Lung (tissue), 12 donors: ENCODE data around the gene PYROXD2. TPM values are rescaled to one million over a fixed set of nuclear protein-coding genes. Genes with fewer than 3 reads are reported as not detected.

ENCODE experiments used
- ATAC-seq: fragments of 200-7000 bp; cut with Tn5 transposase; one replicate; pipeline ENCODE4 v1.9.1; 2020; ENCODE audit warnings: moderate number of reproducible peaks; ENCODE audit not compliant: insufficient read depth, low FRiP score
- DNase-seq, 3 donors: peaks; one replicate each; pipeline ENCODE4 v3.0.0-alpha.2; 2013 to 2017
- H3K27ac ChIP-seq, 2 donors: one replicate each; pipeline ENCODE4 v1.5.1; 2013; ENCODE audit warnings: mild to moderate bottlenecking in 2 of 2, moderate library complexity in 2 of 2, control low read depth in 1 of 2, inconsistent platforms in 1 of 2, low read depth in 1 of 2, low read length in 1 of 2
- H3K27me3 ChIP-seq, 3 donors: one replicate each; pipeline ENCODE4 v1.5.1; 2013; ENCODE audit warnings: low read length in 2 of 3; ENCODE audit not compliant: control insufficient read depth in 3 of 3, insufficient read depth in 3 of 3
- H3K36me3 ChIP-seq, 4 donors: one replicate each; pipeline ENCODE4 v1.5.1; 2013; ENCODE audit warnings: low read length in 4 of 4, mild to moderate bottlenecking in 1 of 4, moderate library complexity in 1 of 4; ENCODE audit not compliant: control insufficient read depth in 4 of 4, insufficient read depth in 4 of 4
- H3K4me1 ChIP-seq, 5 donors: one replicate each; pipeline ENCODE4 v1.5.1; 2013; ENCODE audit warnings: low read length in 5 of 5, mild to moderate bottlenecking in 2 of 5, moderate library complexity in 1 of 5; ENCODE audit not compliant: control insufficient read depth in 5 of 5, insufficient read depth in 5 of 5
- H3K4me3 ChIP-seq: one replicate; pipeline ENCODE4 v1.5.1; 2013; ENCODE audit warnings: mild to moderate bottlenecking, control low read depth, moderate library complexity
- H3K9ac ChIP-seq, 2 donors: one replicate each; pipeline ENCODE4 v1.5.1; 2013; ENCODE audit warnings: low read length in 2 of 2, control low read depth in 1 of 2; ENCODE audit not compliant: insufficient read depth in 1 of 2
- H3K9me3 ChIP-seq, 4 donors: one replicate each; pipeline ENCODE4 v1.5.1; 2013; ENCODE audit warnings: low read length in 3 of 4, mild to moderate bottlenecking in 1 of 4, moderate library complexity in 1 of 4; ENCODE audit not compliant: control insufficient read depth in 4 of 4, insufficient read depth in 3 of 4
- CTCF ChIP-seq: IDR thresholded peaks from 2 replicates; pipeline ENCODE4 v1.5.1; 2012; ENCODE audit warnings: mild to moderate bottlenecking; ENCODE audit errors: control extremely low read depth, extremely low read depth
- WGBS, 2 donors: extraction: QIAGEN DNeasy Blood & Tissue Kit; methylation state at CpG; one replicate each; pipeline ENCODE4 v1.1.7; 2013; 5-methylcytosine and 5-hydroxymethylcytosine counted together
- polyA plus RNA-seq, 2 donors: library from polyadenylated mRNA; stranded (reverse); fragments of 200-250 nt; gene quantifications; one replicate each; pipeline ENCODE4 v1.2.1, GENCODE V29; 2013
- total RNA-seq, 2 donors: library from RNA; depleted of rRNA in 1 of 2; stranded (reverse); fragments of >200 nt in 1 of 2; gene quantifications; one replicate each; pipeline ENCODE4 v1.2.1, GENCODE V29; 2014 to 2021
- donor health status: control.
- donor health status: control.
- donor health status: Bipolar disorder and iron deficiency.
- donor health status: healthy.
- donor health status: DM: yes; HTN: yes; CAD: no.

Gene PYROXD2
- total and polyA plus RNA-seq, 4 donors: 2.3 to 16.8 (median 7.5) TPM

- peaks cover 0 to 8% (median 1%) of the 10 kb centered on the region in 4 donors for H3K9me3 ChIP-seq
- no peak overlapping the region for H3K9ac ChIP-seq
- H3K36me3 ChIP-seq: peaks cover 32 to 57% (median 40%) of the 10 kb centered on the region in 4 donors
- H3K27me3 ChIP-seq: no peaks in the 10 kb centered on the region
- no peak overlapping the region for H3K4me3 ChIP-seq
- no peak for TF ChIP-seq CTCF
- WGBS, 2 donors: 91 to 100% methylated on average over 8 of the region's 8 CpGs
- H3K4me1 ChIP-seq: peaks cover 0 to 7% (median 0%) of the 10 kb centered on the region in 5 donors
- DNase-seq: no peak
- no peak for ATAC-seq
- H3K27ac ChIP-seq: peak overlapping the region in 1 of 2 donors; percentile 81
Measured at GRCh38 chr10:98431016-98431415, 16.0 kb upstream of the PYROXD2 start.

- ATAC-seq (no peak), DNase-seq (no peak)
- H3K4me1 ChIP-seq: peaks cover 0 to 7% (median 0%) of the 10 kb centered on the region in 5 donors
- H3K4me3 ChIP-seq: no peak overlapping the region
- no peak for TF ChIP-seq CTCF
- H3K36me3 ChIP-seq: peaks cover 32 to 54% (median 38%) of the 10 kb centered on the region in 4 donors
- no peaks in the 10 kb centered on the region for H3K27me3 ChIP-seq
- H3K9me3 ChIP-seq: peaks cover 0 to 8% (median 1%) of the 10 kb centered on the region in 4 donors
- no peak overlapping the region for H3K9ac ChIP-seq
- peak overlapping the region in 1 of 2 donors; percentile 52 for H3K27ac ChIP-seq
- 98% methylated on average over 8 of the region's 8 CpGs for WGBS, 2 donors
Measured at GRCh38 chr10:98430427-98430826, 15.4 kb upstream of the PYROXD2 start.

GRCh38 chr10:98429320-98430072 lies 14.5 kb upstream of the PYROXD2 start:
- H3K9me3 ChIP-seq: peaks cover 0 to 8% (median 1%) of the 10 kb centered on the region in 4 donors
- no peak overlapping the region for H3K27ac ChIP-seq
- no peaks in the 10 kb centered on the region for H3K27me3 ChIP-seq
- DNase-seq: no peak
- H3K36me3 ChIP-seq: peaks cover 30 to 53% (median 33%) of the 10 kb centered on the region in 4 donors
- no peak overlapping the region for H3K9ac ChIP-seq
- TF ChIP-seq CTCF: no peak
- no peak overlapping the region for H3K4me3 ChIP-seq
- WGBS, 2 donors: 96 to 97% methylated on average over 22 of the region's 22 CpGs
- no peak for ATAC-seq
- peaks cover 0 to 5% (median 0%) of the 10 kb centered on the region in 5 donors for H3K4me1 ChIP-seq
